Stimulated activated naive CD8-positive, alpha-beta T cell treated with anti-CD3 and anti-CD28 coated beads, Interleukin-15, Interleukin-2, amounts not matched to agents 100 U/mL and 50 U/mL, for 24 hours (primary cell): ENCODE data around the gene CHODL.

Experiments
- ATAC-seq: fragments of 150-1000 bp; cut with Tn5 transposase; one replicate; pipeline ENCODE4 v1.10.0; 2021
- DNase-seq: peaks from one replicate; pipeline ENCODE4 v3.0.0; 2021

Gene CHODL

DNA sequence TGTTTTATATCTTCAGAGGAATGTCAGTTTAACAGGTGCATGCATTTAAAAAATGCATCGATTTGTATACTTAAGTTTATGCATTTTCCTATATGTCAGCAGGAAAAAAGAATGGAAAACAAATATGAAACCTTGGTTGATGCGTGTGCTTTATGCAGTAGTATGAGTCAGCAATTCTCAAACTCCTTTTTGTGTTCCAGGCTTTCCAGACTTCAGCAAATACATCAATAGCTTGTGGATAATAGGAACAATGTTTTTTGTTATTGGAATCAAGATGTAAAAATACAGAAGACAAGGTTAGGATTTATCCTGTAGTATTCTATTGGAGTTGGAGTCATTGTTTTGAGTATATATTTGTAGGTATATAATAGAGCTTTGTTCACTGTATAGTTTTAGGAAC, 45.2 kb downstream of the CHODL start:
- DNase-seq (no peak), ATAC-seq (no peak)

DNA sequence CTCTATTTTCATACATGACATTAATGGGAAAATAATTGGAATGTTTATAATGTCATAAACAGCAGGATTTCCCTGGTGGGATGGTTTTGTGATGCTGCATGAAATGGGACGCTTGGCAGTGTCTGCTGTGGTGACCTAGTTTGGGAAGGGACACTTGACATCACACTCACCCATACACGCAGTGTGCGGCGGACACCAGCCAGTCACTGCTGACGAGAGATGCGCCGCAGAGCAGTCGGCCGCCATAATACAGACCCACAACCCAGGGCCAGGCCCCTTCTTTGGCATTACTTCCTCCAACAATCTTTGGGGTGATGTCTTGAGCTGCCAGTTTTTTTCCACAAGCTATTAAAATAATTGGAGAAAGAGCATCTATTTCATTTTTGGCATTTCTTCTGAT, 49.5 kb downstream of the CHODL start:
- DNase-seq (no peak), ATAC-seq (no peak)

DNA sequence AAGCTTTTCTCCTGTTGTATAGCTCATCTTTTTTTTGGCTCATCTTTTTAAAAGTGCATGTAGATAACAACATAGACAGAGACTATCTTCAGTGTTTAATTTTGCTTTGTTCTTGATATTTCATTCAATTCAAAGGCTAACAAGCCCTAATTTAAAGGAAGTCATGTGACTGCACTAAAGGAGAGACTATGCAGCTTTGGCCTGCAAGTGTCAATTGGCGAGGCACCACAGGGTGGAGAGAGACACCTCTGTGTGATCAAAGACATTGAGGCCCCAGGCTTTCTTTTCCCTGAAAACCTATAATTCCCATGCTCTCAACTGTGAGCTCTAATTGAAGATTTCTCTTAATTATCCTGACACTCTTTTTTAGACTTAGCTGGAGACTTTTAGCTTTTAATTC, 53.6 kb downstream of the CHODL start:
- no peak for ATAC-seq

More for the DNA sequence above, 53.6 kb downstream of the CHODL start:
- DNase-seq: no peak
